Ovary (tissue), 3 donors: Measurements from ENCODE around the gene CNOT6L.

Source experiments
- CTCF ChIP-seq, 3 donors: fragments of 450-650 bp in 2 of 3; fragments of 200-600 bp in 1 of 3; IDR thresholded peaks; one replicate each; pipeline versions ENCODE4 v1.5.1 to v1.8.0; 2016 to 2022; ENCODE audit warnings: antibody characterized with exemption in 3 of 3, mild to moderate bottlenecking in 1 of 3
- EP300 ChIP-seq: sonication (generic); formaldehyde crosslinking; IDR thresholded peaks from one replicate; pipeline ENCODE4 v1.6.1; 2017; ENCODE audit warnings: antibody characterized with exemption
- POLR2A ChIP-seq: fragments of 450-650 bp; IDR thresholded peaks from one replicate; pipeline ENCODE4 v1.6.1; 2017; ENCODE audit warnings: antibody characterized with exemption, mild to moderate bottlenecking, moderate library complexity
- donor health status: DM: no; HTN: no; CAD: no.

- TF ChIP-seq EP300 (no peak), POLR2A (no peak), CTCF (IDR thresholded peaks at IDR 0.05) (no peak)
Observed at GRCh38 chr4:77852892-77853495, 33.8 kb upstream of the CNOT6L start.
